Thoracic aorta (tissue), 2 donors: ENCODE results near the gene EME2. TPM values are rescaled to one million over a fixed set of nuclear protein-coding genes. Genes with fewer than 3 reads are reported as not detected.

Experiments
- ATAC-seq: fragments of 150-250 bp; one replicate; pipeline ENCODE4 v1.8.0; 2017; ENCODE audit warnings: low read depth; ENCODE audit not compliant: insufficient number of reproducible peaks, low FRiP score
- DNase-seq: peaks from one replicate; pipeline ENCODE4 v3.0.0-alpha.2; 2020; ENCODE audit warnings: low spot score
- H3K27ac ChIP-seq, 2 donors: fragments of 200-600 bp; sonication (generic); 1 replicate in 1 of 2; 2 replicates in 1 of 2; pipeline ENCODE4 v1.5.1; 2016; ENCODE audit warnings: mild to moderate bottlenecking in 2 of 2, moderate library complexity in 2 of 2
- H3K27me3 ChIP-seq: fragments of 200-600 bp; sonication (generic); replicated peaks from 2 replicates; pipeline ENCODE4 v1.6.0; 2016; ENCODE audit warnings: mild to moderate bottlenecking; ENCODE audit not compliant: insufficient read depth
- H3K36me3 ChIP-seq: fragments of 200-600 bp; sonication (generic); one replicate; pipeline ENCODE4 v1.5.1; 2016
- H3K4me1 ChIP-seq, 2 donors: fragments of 200-600 bp; sonication (generic); 1 replicate in 1 of 2; 2 replicates in 1 of 2; pipeline versions ENCODE4 v1.5.1 to v1.6.0; 2016; ENCODE audit warnings: low read depth in 2 of 2, mild to moderate bottlenecking in 1 of 2; ENCODE audit not compliant: control insufficient read depth in 1 of 2
- H3K4me3 ChIP-seq: fragments of 200-600 bp; sonication (generic); 2 replicates; pipeline ENCODE4 v1.5.1; 2016; ENCODE audit warnings: mild to moderate bottlenecking
- H3K9me3 ChIP-seq: fragments of 200-600 bp; sonication (generic); 2 replicates; pipeline ENCODE4 v1.5.1; 2016
- total RNA-seq, 2 donors: library from RNA; depleted of rRNA; stranded (reverse); fragments of >200 nt; gene quantifications; one replicate each; pipeline versions ENCODE4 v1.1.0 to v1.2.3, GENCODE V29; 2016
- TF ChIP-seq, protein P1 (sequence below): fragments of 200-600 bp; sonication (generic); IDR thresholded peaks from one replicate; pipeline ENCODE4 v1.5.1; 2019; ENCODE audit warnings: antibody characterized with exemption

EME2 gene
- total RNA-seq, 2 donors from 2014 or later = 23.4 to 29.2 TPM

DNA sequence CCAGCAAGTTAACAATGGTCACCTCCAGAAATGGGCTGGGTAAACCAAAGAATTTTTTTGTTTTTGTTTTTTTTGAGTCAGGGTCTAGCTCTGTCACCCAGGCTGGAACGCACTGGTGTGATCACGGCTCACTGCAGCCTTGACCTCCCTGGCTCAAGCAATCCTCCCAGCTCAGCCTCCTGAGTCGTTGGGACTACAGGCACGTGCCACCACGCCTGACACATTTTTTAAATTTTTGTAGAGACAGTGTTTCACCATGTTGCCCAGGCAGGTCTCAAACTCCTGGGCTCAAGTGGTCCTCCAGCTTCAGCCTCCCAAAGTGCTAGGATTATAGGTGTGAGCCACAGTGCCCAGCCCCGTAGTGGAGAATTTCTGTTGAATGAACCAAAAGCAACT lies 8.1 kb downstream of the EME2 start:
- Histone ChIP-seq H3K27ac (no peak overlapping the region), H3K27me3 (no peaks in the 10 kb centered on the region), H3K4me1 (peaks cover 14 to 39% of the 10 kb centered on the region in 2 donors), H3K9me3 (no peaks in the 10 kb centered on the region), H3K36me3 (peaks cover 30% of the 10 kb centered on the region), H3K4me3 (no peak overlapping the region)
- ATAC-seq = no peak
- TF ChIP-seq, protein P1, sequence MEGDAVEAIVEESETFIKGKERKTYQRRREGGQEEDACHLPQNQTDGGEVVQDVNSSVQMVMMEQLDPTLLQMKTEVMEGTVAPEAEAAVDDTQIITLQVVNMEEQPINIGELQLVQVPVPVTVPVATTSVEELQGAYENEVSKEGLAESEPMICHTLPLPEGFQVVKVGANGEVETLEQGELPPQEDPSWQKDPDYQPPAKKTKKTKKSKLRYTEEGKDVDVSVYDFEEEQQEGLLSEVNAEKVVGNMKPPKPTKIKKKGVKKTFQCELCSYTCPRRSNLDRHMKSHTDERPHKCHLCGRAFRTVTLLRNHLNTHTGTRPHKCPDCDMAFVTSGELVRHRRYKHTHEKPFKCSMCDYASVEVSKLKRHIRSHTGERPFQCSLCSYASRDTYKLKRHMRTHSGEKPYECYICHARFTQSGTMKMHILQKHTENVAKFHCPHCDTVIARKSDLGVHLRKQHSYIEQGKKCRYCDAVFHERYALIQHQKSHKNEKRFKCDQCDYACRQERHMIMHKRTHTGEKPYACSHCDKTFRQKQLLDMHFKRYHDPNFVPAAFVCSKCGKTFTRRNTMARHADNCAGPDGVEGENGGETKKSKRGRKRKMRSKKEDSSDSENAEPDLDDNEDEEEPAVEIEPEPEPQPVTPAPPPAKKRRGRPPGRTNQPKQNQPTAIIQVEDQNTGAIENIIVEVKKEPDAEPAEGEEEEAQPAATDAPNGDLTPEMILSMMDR = no peak
- no peak for DNase-seq

GRCh38 chr16:1781254-1781653 lies 8.6 kb downstream of the EME2 start:
- Histone ChIP-seq H3K4me1 (peaks cover 14 to 39% of the 10 kb centered on the region in 2 donors), H3K27ac (peak overlapping the region; percentile 77 to 93), H3K27me3 (no peaks in the 10 kb centered on the region), H3K9me3 (no peaks in the 10 kb centered on the region), H3K4me3 (peak overlapping the region; percentile 89), H3K36me3 (peaks cover 27% of the 10 kb centered on the region)
- TF ChIP-seq, protein P1 = no peak
- ATAC-seq (no peak), DNase-seq (no peak)

DNA sequence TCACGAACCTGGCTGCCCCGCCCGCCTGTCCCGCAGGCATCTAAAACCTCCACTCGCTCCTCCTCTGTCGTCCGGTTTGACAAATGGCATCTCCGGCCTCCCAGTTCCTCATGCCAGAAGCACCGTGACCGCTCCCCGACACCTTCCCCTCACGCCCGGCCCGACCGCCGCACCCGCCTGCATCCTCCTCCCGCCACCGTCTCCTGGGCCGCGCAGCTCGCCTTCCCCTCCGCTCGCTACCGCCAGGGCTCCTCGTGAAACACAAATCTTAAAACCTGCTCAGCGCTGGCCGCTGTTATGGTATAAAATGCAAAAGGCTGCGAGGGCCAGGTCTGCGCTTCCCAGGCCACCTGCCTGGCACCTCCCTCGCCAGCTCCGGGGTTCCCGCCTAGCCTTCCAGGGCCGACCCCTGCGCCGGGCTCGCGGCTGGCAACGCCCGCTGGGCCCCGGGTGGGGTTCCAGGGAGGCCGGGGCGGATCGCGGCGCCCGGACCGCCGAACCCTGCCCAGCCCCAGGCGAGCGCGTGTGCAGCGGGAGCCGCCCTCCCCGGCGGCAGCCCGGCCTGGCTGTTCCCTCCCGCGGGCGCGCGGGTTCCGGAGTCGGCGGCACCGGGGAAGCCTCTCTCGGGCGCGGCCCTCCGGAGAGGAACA lies 9.3 kb downstream of the EME2 start:
- H3K36me3 ChIP-seq = peaks cover 25% of the 10 kb centered on the region
- no peaks in the 10 kb centered on the region for H3K9me3 ChIP-seq
- H3K27me3 ChIP-seq = no peaks in the 10 kb centered on the region
- H3K4me3 ChIP-seq = peak overlapping the region; percentile 89
- ATAC-seq (peak; percentile 2), DNase-seq (no peak)
- peaks cover 14 to 39% of the 10 kb centered on the region in 2 donors for H3K4me1 ChIP-seq
- TF ChIP-seq, protein P1 = peak; percentile 42
- H3K27ac ChIP-seq = peak overlapping the region; percentile 77 to 93

- Histone ChIP-seq H3K27ac (peak within 1 kb of the TSS; percentile 77 to 93), H3K27me3 (no peaks in the 10 kb centered on the region), H3K4me3 (peak within 1 kb of the TSS; percentile 89), H3K36me3 (peaks cover 20% of the 10 kb centered on the region), H3K4me1 (peaks cover 14 to 39% of the 10 kb centered on the region in 2 donors), H3K9me3 (no peaks in the 10 kb centered on the region)
- ATAC-seq (peak; percentile 100), DNase-seq (peak; percentile 99)
- TF ChIP-seq, protein P1 = no peak
Observed at GRCh38 chr16:1782408-1783264, 10.0 kb downstream of the EME2 start, which contains the start of the genes NUBP2 and SPSB3. Gene NUBP2, plus strand, starts transcription at chr16:1782960. Its CDS starts 61 bp downstream, at chr16:1783021. Gene SPSB3, minus strand, starts transcription at chr16:1782571. Its CDS starts 1,088 bp downstream, at chr16:1781483.
